NCI-H1105 treated with DMSO at 0.1 percent for 48 hours (cell line): ENCODE measurements around the gene FALEC.

Experiments
- DNase-seq: peaks from one replicate; lab custom pipeline; 2025; lab: John Stamatoyannopoulos, UW

Gene FALEC

GRCh38 chr1:150511985-150512660 is 3.4 kb upstream of the FALEC start:
- no peak for DNase-seq

GRCh38 chr1:150512846-150513245 is 2.7 kb upstream of the FALEC start:
- DNase-seq = no peak

DNA sequence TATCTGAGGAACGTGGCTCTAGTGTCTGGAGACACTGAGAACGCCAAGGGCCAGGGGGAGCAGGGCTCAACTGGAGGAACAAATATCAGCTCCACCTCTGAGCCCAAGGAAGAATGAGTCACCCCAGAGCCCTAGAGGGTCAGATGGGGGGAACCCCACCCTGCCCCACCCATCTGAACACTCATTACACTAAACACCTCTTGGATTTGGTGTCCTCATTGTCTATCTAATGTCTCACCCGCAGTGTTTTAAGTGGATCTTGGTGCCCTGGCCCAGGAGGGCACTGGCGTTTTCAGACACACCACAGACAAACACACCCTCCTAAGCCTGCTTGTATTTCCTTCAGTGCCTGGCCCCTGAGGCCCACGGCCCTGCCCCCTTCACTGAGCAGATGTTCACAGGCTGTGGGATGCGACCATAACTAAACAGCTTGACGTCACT is 2.2 kb upstream of the FALEC start:
- no peak for DNase-seq

- DNase-seq = no peak
These were observed 1.3 kb upstream of the FALEC start for GRCh38 chr1:150514260-150514659.

GRCh38 chr1:150514913-150515327 is 632 bp upstream of the FALEC start:
- DNase-seq = no peak

- DNase-seq = peak; percentile 34
These were observed 569 bp downstream of the FALEC start for GRCh38 chr1:150516050-150516591.

GRCh38 chr1:150516616-150517015 is 1.1 kb downstream of the FALEC start:
- DNase-seq = peak; percentile 2

- no peak for DNase-seq
These were observed 5.8 kb downstream of the FALEC start for GRCh38 chr1:150521196-150521968.

DNA sequence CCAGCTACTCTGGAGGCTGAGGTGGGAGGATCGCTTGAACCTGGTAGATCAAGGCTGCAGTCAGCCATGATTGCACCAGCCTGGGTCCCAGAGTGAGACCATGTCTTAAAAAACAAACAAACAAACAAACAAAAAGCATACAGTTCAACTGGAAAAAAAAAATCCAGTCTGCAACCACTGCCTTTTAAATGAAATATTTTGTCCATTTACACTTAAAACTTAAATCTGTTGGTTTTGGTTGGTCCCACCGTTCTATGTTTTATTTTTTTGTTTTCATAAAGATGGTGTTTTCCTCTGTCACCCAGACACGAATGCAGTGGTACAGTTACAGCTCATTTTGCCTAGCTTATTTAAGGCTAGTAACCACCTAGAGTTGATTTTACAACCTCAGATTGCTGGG is 9.8 kb downstream of the FALEC start:
- DNase-seq = no peak

- no peak for DNase-seq
These were observed 12.6 kb downstream of the FALEC start for GRCh38 chr1:150528196-150528595.

DNA sequence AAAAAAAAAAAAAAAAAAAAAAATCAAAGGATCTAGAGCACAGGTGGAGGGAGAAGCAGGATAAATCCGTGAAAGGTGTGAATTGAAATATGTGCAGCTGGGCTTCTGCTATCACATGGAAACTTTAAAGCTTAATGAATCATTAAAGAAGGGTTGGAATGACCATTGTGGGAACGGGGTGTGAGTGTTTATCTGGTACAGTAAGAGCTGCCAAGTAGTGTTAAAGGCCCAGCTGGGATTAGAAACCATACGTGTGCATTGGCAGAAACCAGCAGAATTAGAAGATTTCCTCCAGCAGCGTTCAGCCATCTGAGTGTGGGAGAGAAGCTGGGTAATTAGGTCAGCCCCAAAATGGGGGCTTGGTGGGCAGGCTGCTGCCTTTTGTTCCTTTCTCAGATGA is 13.5 kb downstream of the FALEC start:
- DNase-seq = no peak

DNA sequence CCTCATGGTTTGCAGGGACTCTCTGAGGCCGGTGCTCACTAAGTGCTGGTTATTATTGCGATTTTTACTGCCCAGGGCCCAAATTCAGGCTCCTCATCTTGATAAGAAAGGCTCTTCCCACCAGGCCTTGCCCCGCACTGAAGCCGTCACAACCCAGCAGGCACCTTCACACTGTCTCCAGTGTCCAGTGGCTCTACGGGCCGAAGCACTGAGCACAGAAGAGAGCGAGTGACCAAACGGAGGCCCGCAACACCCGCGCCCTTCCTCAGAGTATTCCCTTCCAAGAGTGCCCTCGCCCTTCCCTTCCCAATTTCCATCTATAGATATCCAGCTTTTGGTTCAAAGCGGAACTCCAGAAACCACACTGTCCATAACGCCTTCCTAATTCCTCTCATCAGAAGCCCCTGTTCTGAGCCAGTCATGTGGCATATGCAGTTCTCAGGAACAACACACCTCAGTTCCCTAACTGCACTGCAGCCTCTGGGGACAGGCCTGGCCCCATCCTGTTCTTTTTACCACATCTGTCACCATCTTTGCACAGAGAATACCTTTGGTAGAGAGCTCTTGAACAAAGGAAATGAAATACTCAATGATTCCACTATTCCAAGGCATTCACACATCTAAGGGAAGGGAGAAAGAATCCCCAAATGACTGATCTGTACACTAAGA is 15.1 kb downstream of the FALEC start:
- no peak for DNase-seq

DNA sequence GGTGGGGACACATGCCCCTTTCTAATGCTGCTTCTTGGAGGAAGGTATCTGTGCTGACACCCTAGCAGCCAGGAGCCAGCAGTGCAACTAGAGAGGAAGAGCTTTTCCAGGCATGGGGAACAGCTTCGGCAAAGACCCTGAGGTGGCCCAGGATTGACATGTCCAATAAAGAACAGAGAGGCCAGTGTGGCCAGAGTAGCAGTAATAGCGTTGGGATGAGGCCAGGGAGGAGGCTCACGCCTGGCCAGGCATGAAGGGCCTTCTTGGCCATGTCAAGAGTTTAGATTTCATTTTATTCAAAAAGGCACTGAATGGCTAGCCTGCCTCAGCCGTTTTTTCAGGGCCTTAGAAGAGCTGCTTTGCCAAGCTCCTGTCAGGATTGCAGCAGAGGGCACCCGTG is 17.3 kb downstream of the FALEC start:
- no peak for DNase-seq

DNA sequence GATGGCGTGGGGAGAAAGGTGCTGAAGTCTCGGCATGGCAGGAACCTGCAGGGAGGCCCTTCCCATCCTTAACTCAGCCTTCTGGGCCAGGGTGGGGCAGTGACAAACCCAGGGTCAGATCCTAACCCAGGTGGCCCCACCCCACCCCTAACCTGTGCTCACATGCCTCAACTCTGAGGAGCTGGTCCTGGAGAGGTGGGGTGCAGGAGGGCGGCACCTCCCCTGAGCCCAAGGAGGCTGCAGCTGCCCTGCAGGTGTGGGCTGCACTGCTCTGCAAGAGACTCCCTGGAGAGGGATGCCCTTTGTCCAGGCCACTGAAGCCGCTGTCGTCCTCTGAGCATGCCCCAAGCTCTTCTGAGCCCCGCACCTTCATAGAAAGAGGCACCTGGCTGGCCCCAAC is 18.4 kb downstream of the FALEC start:
- DNase-seq = no peak

DNA sequence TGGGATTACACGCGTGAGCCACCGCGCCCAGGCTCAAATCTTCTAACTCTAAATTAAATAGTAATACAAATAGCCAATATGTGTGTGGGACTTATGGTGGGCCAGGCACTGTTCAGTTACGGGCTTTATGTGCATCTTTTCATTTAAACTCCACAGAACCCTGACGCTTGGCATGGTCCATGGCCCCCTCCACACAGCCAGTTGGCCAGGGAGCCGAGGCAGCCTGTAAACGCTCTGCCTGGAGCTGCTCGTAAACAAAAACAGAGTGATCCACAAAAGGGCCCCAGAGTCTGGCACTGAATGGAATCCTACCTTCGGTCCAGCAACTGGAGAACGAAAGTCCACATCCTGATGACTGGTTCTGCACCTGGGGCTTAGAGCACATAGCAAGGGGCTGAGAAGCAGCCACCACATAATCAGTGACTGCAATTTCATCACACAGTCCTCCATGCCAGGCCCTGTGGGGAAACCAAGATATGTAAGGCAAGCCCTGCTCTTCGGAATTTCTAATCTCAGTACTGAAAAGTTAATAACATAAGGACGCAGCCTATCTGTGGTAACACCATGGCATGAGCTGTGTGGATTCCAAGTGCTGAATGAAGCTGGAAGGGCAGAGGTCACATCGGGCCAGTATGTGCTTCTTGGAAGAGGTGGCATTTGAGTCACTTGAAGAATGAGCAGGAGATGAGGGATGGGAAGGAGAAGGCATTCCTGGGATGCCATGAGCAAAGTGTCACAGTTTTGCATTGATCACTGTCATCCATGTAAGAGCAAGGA is 20.1 kb downstream of the FALEC start:
- DNase-seq = no peak

DNA sequence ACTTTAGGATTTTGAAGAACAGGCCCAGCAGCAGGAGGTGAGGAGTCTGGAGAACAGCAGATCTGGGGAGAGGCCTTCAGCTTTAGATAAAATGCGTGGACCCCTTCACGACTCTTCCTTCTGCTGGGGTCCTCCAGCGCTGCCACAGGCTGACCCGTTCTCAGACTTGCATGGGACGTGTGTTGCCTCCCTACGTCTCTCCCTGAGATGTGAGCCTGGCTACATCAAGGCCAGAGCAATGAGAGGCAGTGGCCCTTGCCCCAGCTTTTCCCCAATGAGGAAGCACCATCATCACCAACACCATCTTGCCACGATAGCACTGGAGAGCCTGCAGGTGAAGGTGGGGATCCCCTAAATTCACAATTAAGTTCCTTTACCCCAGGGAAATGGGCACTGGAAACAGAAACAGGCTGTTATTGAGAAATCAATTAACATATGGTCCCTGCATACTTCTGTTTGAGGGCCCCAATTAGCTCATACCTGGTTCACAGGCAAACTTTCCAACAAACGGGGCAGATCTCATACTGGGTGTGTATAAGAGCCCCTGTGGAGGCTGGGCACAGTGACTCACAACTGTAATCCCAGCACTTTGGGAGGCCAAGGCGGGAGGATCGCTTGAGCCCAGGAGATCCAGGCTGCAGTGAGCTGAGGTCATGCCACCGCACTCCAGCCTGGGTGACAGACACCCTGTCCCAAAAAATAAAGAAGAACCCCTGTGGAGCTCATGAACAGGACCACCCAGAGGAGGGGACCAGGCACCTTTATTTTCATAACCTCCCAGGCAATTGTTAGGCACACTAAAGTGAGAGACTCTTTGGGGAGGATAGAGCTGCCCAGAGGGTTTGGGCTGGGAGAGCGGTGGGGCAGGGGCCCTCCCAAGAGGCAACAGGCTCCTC is 21.5 kb downstream of the FALEC start:
- DNase-seq = no peak

- no peak for DNase-seq
These were observed 22.5 kb downstream of the FALEC start for GRCh38 chr1:150537732-150538684.

DNA sequence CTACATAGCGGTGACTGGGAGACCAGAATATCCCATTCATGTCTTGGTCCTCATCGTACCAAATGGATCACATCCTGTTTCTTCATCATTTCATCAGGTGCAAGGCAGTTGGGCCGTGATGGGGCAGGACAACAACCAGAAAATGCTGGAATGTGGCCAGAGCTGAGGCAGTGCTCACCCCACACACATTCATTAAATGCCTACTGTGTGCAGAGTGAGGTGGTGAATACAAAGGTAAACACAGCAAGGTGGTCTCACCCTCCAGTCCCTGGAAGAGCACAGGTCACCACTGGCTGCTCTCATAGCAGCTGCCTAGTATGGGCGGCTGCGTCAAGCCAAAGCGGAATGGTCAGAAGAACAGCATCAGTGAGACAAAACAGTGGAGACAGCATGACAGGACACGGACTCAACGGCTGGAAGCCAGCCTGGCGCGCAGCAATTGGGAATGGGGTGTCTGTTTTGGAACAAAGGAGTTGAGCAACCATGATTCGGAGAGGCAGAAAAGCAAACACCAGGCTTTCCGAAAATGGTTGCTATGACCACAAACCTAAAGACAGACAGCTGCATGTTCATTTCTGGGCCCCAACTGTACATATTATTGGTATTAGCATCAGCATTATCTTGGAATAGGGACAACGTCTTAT is 28.1 kb downstream of the FALEC start:
- DNase-seq = peak; percentile 64

GRCh38 chr1:150544204-150544603 is 28.7 kb downstream of the FALEC start:
- no peak for DNase-seq
